Measurements from ENCODE around the gene CDH6. TPM values are rescaled to one million over a fixed set of nuclear protein-coding genes. Genes with fewer than 3 reads are reported as not detected.
"Not testable (repeated sequence)": the region's sequence is repeated elsewhere in the genome, so short reads cannot be mapped to it uniquely, and the experiment has no call there.

Gene CDH6
- total RNA-seq, 1 donor from 2014 or later, result 233 TPM

- TF ChIP-seq, protein P1, sequence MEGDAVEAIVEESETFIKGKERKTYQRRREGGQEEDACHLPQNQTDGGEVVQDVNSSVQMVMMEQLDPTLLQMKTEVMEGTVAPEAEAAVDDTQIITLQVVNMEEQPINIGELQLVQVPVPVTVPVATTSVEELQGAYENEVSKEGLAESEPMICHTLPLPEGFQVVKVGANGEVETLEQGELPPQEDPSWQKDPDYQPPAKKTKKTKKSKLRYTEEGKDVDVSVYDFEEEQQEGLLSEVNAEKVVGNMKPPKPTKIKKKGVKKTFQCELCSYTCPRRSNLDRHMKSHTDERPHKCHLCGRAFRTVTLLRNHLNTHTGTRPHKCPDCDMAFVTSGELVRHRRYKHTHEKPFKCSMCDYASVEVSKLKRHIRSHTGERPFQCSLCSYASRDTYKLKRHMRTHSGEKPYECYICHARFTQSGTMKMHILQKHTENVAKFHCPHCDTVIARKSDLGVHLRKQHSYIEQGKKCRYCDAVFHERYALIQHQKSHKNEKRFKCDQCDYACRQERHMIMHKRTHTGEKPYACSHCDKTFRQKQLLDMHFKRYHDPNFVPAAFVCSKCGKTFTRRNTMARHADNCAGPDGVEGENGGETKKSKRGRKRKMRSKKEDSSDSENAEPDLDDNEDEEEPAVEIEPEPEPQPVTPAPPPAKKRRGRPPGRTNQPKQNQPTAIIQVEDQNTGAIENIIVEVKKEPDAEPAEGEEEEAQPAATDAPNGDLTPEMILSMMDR (conservative IDR thresholded peaks at IDR 0.05), result no peak
- Mint-ChIP-seq H3K9me3 (peaks cover 11% of the 10 kb centered on the region), H3K27ac (ENCODE audit: unreplicated experiment) (no peak overlapping the region), H3K36me3 (ENCODE audit: low read depth) (no peaks in the 10 kb centered on the region), H3K4me1 (no peaks in the 10 kb centered on the region), H3K27me3 (ENCODE audit: low read depth) (no peaks in the 10 kb centered on the region), H3K4me3 (no peak overlapping the region)
- no peak for DNase-seq (ENCODE audit: low read depth, low spot score)
Observed at GRCh38 chr5:31355337-31355736, 161.9 kb downstream of the CDH6 start.

DNA sequence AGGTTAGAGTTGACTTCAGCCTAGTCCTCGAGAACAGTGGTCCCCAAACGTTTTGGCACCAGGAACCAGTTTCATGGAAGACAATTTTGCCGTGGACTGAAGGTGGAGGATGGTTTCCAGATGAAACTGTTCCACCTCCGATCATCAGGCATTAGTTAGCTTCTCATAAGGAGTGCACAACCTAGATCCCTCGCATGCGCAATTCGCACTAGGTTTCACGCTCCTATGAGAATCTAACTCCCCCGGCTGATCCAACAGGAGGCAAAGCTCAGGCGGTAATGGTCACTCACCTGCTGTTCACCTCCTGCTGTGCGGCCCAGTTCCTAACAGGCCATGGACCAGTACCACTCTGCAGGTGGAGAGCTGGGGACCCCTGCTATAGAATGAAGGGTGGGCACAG, 163.6 kb downstream of the CDH6 start:
- H3K36me3 Mint-ChIP-seq (ENCODE audit: low read depth), result no peaks in the 10 kb centered on the region
- H3K4me3 Mint-ChIP-seq, result no peak overlapping the region
- H3K27ac Mint-ChIP-seq (ENCODE audit: unreplicated experiment), result no peak overlapping the region
- TF ChIP-seq, protein P1 (conservative IDR thresholded peaks at IDR 0.05), result no peak
- no peaks in the 10 kb centered on the region for H3K27me3 Mint-ChIP-seq (ENCODE audit: low read depth)
- no peak for DNase-seq (ENCODE audit: low read depth, low spot score)
- no peaks in the 10 kb centered on the region for H3K4me1 Mint-ChIP-seq
- peaks cover 10% of the 10 kb centered on the region for H3K9me3 Mint-ChIP-seq

GRCh38 chr5:31359839-31360238, 166.4 kb downstream of the CDH6 start:
- Mint-ChIP-seq H3K4me1 (no peaks in the 10 kb centered on the region), H3K27me3 (ENCODE audit: low read depth) (no peaks in the 10 kb centered on the region), H3K9me3 (peaks cover 10% of the 10 kb centered on the region), H3K36me3 (ENCODE audit: low read depth) (no peaks in the 10 kb centered on the region), H3K27ac (ENCODE audit: unreplicated experiment) (no peak overlapping the region), H3K4me3 (no peak overlapping the region)
- TF ChIP-seq, protein P1 (conservative IDR thresholded peaks at IDR 0.05), result no peak
- no peak for DNase-seq (ENCODE audit: low read depth, low spot score)

DNA sequence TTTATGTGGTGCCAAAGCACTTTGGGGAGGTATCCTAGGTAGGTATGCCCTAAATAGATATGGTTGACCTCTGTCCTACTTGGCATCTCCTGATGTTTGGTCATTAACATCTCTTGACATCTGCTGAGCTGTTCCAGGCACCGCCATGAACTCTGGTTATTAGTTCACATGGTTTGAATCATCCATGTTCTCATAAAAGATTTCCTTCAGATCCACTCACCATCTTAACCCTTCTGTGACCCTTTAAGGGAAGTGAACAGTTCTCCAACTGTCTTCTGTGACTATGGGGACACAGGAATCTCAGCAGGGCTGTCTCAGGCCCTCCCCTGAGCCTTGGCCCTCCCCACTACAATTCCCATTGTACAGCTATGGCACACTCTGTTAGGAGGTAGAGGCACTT, 167.7 kb downstream of the CDH6 start:
- Mint-ChIP-seq H3K4me3 (no peak overlapping the region), H3K9me3 (peaks cover 10% of the 10 kb centered on the region), H3K4me1 (no peaks in the 10 kb centered on the region), H3K36me3 (ENCODE audit: low read depth) (no peaks in the 10 kb centered on the region), H3K27ac (ENCODE audit: unreplicated experiment) (no peak overlapping the region), H3K27me3 (ENCODE audit: low read depth) (no peaks in the 10 kb centered on the region)
- TF ChIP-seq, protein P1 (conservative IDR thresholded peaks at IDR 0.05), result no peak
- no peak for DNase-seq (ENCODE audit: low read depth, low spot score)

GRCh38 chr5:31361704-31362528, 168.4 kb downstream of the CDH6 start:
- not testable (repeated sequence) for H3K27ac Mint-ChIP-seq (ENCODE audit: unreplicated experiment); H3K36me3 Mint-ChIP-seq (ENCODE audit: low read depth); DNase-seq (ENCODE audit: low read depth, low spot score); H3K27me3 Mint-ChIP-seq (ENCODE audit: low read depth); H3K4me3 Mint-ChIP-seq; H3K4me1 Mint-ChIP-seq
- peaks cover 10% of the 10 kb centered on the region for H3K9me3 Mint-ChIP-seq

GRCh38 chr5:31362529-31362900, 169.0 kb downstream of the CDH6 start:
- Mint-ChIP-seq H3K36me3 (ENCODE audit: low read depth) (no peaks in the 10 kb centered on the region), H3K27me3 (ENCODE audit: low read depth) (no peaks in the 10 kb centered on the region), H3K27ac (ENCODE audit: unreplicated experiment) (no peak overlapping the region), H3K4me3 (no peak overlapping the region), H3K4me1 (no peaks in the 10 kb centered on the region), H3K9me3 (peaks cover 10% of the 10 kb centered on the region)
- no peak for DNase-seq (ENCODE audit: low read depth, low spot score)
- TF ChIP-seq, protein P1 (conservative IDR thresholded peaks at IDR 0.05), result no peak

Measured in neural crest cell (in vitro differentiated cells).